Hematopoietic multipotent progenitor cell treated with erythropoietin and hydrocortisone succinate and interleukin-3 and kit ligand, for 17 days (in vitro differentiated cells): ENCODE results near the gene PINLYP.
A peak's percentile ranks its signal among the peaks of the same experiment; 100 is the strongest.
"Not testable (repeated sequence)": the region's sequence is repeated elsewhere in the genome, so short reads cannot be mapped to it uniquely, and the experiment has no call there.

Source experiments
- DNase-seq: peaks from one replicate; pipeline ENCODE4 v3.0.0-alpha.2; 2015; ENCODE audit warnings: low spot score

Gene PINLYP

GRCh38 chr19:43575156-43575950 is at the start of gene PINLYP, which contains the start of gene XRCC1:
TSS of gene PINLYP (plus strand) at chr19:43575801. CDS start at chr19:43577192, 1,391 bp downstream.
TSS of gene XRCC1 (minus strand) at chr19:43575527. CDS start at chr19:43575458, 69 bp downstream.
- DNase-seq: peak; percentile 90

- no peak for DNase-seq
Measured at GRCh38 chr19:43525836-43526771, 49.5 kb upstream of the PINLYP start.

GRCh38 chr19:43526884-43527859 is 48.4 kb upstream of the PINLYP start, which contains the start of gene ETHE1:
TSS of gene ETHE1 (minus strand) at chr19:43527201. CDS start at chr19:43527177, 24 bp downstream.
- DNase-seq: peak; percentile 24

- no peak for DNase-seq
Measured at GRCh38 chr19:43527860-43528622, 47.6 kb upstream of the PINLYP start.

- no peak for DNase-seq
Measured at GRCh38 chr19:43532571-43532961, 43.0 kb upstream of the PINLYP start.

GRCh38 chr19:43532962-43533545 is 42.5 kb upstream of the PINLYP start, which contains the start of gene ZNF575:
TSS of gene ZNF575 (plus strand) at chr19:43533188. CDS start at chr19:43534423, 1,235 bp downstream.
- DNase-seq: peak; percentile 42

GRCh38 chr19:43533546-43534304 is 41.9 kb upstream of the PINLYP start:
- DNase-seq: peak; percentile 81

GRCh38 chr19:43534305-43534815 is 41.2 kb upstream of the PINLYP start:
- no peak for DNase-seq

- DNase-seq: peak; percentile 19
Measured at GRCh38 chr19:43534816-43535761, 40.5 kb upstream of the PINLYP start.

- no peak for DNase-seq
Measured at GRCh38 chr19:43538922-43539321, 36.7 kb upstream of the PINLYP start.

GRCh38 chr19:43540381-43540780 is 35.2 kb upstream of the PINLYP start:
- no peak for DNase-seq

- DNase-seq: no peak
Measured at GRCh38 chr19:43541920-43542650, 33.5 kb upstream of the PINLYP start.

GRCh38 chr19:43544077-43544476 is 31.5 kb upstream of the PINLYP start:
- DNase-seq: no peak

GRCh38 chr19:43545276-43545675 is 30.3 kb upstream of the PINLYP start:
- DNase-seq: no peak

GRCh38 chr19:43545981-43546380 is 29.6 kb upstream of the PINLYP start:
- DNase-seq: no peak

- DNase-seq: no peak
Measured at GRCh38 chr19:43546581-43546980, 29.0 kb upstream of the PINLYP start.

GRCh38 chr19:43547926-43548325 is 27.7 kb upstream of the PINLYP start:
- DNase-seq: not testable (repeated sequence)
